ENCODE results near the gene PPDPF.

The PPDPF gene

DNA sequence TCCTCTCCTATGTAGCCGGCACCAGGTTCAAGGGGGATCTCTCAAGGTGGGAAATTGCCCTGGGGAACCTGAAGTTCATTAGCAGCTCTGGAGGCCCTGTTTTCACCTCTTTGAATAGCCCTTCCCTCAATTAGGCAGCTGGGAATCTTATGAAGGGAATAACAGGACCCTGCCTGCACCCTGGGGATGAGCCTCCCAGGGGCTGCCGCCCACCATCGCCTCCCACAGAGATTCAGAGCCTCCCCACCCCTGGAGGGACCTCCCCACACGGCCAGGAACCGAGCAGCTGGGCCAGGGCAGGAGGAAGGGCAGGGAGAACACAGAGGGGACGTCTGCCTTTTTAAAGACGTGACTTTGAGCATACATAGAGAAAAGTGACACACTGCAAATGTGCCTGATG, 17.0 kb upstream of the PPDPF start:
- TF ChIP-seq GABPA (IDR thresholded peaks at IDR 0.05; ENCODE audit: low read depth) (no peak), SPI1 (IDR thresholded peaks at IDR 0.05; ENCODE audit: borderline replicate concordance, low read depth) (no peak), POLR2AphosphoS5 (IDR thresholded peaks at IDR 0.05; ENCODE audit: low read depth) (no peak)
- peaks cover 9% of the 10 kb centered on the region for H3K27me3 ChIP-seq (ENCODE audit: insufficient read depth, poor library complexity, severe bottlenecking)
- no peak overlapping the region for H3K4me3 ChIP-seq (replicated peaks; ENCODE audit: insufficient read depth, low read length)
- DNase-seq (ENCODE audit: low read depth in 1 of 2, low spot score in 1 of 2): no peak
- H3K27ac ChIP-seq (replicated peaks): no peak overlapping the region

DNA sequence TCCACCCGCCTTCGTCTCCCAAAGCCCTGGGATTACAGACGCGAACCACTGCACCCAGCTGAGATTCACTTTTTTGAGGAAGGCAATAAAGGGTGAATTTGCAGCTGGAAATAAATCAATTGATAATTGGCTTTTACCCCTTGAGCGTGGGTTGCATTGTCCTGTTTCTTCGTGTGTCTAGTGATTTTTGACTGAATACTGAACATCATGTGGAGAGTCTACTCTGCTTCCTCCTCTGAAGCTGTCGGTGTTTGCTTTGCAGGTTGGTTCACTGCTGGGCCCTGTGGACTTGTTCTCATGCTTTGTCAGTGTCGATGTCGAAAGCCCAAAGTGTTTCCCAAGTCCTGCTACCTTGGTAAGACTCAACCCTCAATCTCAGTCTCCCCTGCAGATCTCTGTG, 15.9 kb upstream of the PPDPF start:
- Histone ChIP-seq H3K27me3 (ENCODE audit: insufficient read depth, poor library complexity, severe bottlenecking) (peaks cover 4% of the 10 kb centered on the region), H3K27ac (replicated peaks) (no peak overlapping the region), H3K4me3 (replicated peaks; ENCODE audit: insufficient read depth, low read length) (no peak overlapping the region)
- TF ChIP-seq, protein P1, sequence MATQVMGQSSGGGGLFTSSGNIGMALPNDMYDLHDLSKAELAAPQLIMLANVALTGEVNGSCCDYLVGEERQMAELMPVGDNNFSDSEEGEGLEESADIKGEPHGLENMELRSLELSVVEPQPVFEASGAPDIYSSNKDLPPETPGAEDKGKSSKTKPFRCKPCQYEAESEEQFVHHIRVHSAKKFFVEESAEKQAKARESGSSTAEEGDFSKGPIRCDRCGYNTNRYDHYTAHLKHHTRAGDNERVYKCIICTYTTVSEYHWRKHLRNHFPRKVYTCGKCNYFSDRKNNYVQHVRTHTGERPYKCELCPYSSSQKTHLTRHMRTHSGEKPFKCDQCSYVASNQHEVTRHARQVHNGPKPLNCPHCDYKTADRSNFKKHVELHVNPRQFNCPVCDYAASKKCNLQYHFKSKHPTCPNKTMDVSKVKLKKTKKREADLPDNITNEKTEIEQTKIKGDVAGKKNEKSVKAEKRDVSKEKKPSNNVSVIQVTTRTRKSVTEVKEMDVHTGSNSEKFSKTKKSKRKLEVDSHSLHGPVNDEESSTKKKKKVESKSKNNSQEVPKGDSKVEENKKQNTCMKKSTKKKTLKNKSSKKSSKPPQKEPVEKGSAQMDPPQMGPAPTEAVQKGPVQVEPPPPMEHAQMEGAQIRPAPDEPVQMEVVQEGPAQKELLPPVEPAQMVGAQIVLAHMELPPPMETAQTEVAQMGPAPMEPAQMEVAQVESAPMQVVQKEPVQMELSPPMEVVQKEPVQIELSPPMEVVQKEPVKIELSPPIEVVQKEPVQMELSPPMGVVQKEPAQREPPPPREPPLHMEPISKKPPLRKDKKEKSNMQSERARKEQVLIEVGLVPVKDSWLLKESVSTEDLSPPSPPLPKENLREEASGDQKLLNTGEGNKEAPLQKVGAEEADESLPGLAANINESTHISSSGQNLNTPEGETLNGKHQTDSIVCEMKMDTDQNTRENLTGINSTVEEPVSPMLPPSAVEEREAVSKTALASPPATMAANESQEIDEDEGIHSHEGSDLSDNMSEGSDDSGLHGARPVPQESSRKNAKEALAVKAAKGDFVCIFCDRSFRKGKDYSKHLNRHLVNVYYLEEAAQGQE (IDR thresholded peaks at IDR 0.05; ENCODE audit: insufficient replicate concordance, low read depth): no peak
- TF ChIP-seq POLR2AphosphoS5 (IDR thresholded peaks at IDR 0.05; ENCODE audit: low read depth): no peak
- TF ChIP-seq, protein P2, sequence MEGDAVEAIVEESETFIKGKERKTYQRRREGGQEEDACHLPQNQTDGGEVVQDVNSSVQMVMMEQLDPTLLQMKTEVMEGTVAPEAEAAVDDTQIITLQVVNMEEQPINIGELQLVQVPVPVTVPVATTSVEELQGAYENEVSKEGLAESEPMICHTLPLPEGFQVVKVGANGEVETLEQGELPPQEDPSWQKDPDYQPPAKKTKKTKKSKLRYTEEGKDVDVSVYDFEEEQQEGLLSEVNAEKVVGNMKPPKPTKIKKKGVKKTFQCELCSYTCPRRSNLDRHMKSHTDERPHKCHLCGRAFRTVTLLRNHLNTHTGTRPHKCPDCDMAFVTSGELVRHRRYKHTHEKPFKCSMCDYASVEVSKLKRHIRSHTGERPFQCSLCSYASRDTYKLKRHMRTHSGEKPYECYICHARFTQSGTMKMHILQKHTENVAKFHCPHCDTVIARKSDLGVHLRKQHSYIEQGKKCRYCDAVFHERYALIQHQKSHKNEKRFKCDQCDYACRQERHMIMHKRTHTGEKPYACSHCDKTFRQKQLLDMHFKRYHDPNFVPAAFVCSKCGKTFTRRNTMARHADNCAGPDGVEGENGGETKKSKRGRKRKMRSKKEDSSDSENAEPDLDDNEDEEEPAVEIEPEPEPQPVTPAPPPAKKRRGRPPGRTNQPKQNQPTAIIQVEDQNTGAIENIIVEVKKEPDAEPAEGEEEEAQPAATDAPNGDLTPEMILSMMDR (IDR thresholded peaks at IDR 0.05; ENCODE audit: insufficient read depth, low read length): no peak
- TF ChIP-seq GABPA (IDR thresholded peaks at IDR 0.05; ENCODE audit: low read depth): no peak
- TF ChIP-seq SPI1 (IDR thresholded peaks at IDR 0.05; ENCODE audit: borderline replicate concordance, low read depth): no peak
- no peak for DNase-seq (ENCODE audit: low read depth in 1 of 2, low spot score in 1 of 2)

DNA sequence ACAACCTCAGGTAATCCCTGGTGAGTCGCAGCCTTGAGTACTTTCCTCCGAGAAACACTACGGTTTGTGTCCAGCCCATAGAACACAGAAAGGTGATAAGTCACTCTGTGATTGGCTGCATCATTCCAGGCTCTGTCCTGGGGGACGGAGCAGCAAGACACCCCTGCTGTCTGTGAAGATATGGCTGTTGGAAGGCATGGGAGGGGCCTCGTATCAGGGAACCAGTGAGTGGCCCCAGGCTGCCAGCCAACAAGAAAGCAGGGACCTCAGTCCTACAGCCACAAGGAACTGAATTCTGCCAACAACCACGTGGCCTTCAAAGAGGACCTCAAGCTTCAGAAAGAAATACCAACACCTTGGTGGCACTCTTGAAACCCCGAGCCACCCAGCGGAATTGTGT, 15.3 kb upstream of the PPDPF start:
- H3K27me3 ChIP-seq (ENCODE audit: insufficient read depth, poor library complexity, severe bottlenecking): no peaks in the 10 kb centered on the region
- no peak overlapping the region for H3K27ac ChIP-seq (replicated peaks)
- no peak for DNase-seq (ENCODE audit: low read depth in 1 of 2, low spot score in 1 of 2)

DNA sequence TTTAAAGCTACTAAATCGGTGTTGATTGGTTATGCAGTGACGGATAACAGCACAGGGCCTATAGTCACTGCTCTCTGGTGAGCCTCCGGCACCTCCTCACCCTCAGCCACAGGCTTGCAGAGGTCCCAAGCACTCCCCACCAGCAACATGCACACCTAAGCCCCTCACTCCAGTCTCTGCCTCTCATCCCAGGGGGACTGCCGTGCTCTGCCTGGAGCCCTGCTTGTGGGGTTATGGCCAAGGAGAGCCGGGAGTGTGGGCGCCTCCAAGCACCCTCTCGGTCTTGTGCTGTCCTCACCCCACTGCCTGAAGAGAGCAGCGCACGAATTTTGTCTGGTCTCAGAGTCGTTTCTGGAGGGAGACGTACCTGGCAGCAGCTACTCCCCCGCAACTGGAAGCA, 14.8 kb upstream of the PPDPF start:
- TF ChIP-seq POLR2AphosphoS5 (IDR thresholded peaks at IDR 0.05; ENCODE audit: low read depth) (no peak), SPI1 (IDR thresholded peaks at IDR 0.05; ENCODE audit: borderline replicate concordance, low read depth) (no peak), GABPA (IDR thresholded peaks at IDR 0.05; ENCODE audit: low read depth) (no peak)
- TF ChIP-seq, protein P2 (IDR thresholded peaks at IDR 0.05; ENCODE audit: insufficient read depth, low read length): no peak
- TF ChIP-seq, protein P1 (IDR thresholded peaks at IDR 0.05; ENCODE audit: insufficient replicate concordance, low read depth): no peak

More for the DNA sequence above, 15.3 kb upstream of the PPDPF start:
- TF ChIP-seq, protein P2 (IDR thresholded peaks at IDR 0.05; ENCODE audit: insufficient read depth, low read length): no peak
- no peak for TF ChIP-seq GABPA (IDR thresholded peaks at IDR 0.05; ENCODE audit: low read depth)
- no peak for TF ChIP-seq SPI1 (IDR thresholded peaks at IDR 0.05; ENCODE audit: borderline replicate concordance, low read depth)
- TF ChIP-seq, protein P1 (IDR thresholded peaks at IDR 0.05; ENCODE audit: insufficient replicate concordance, low read depth): no peak
- TF ChIP-seq POLR2AphosphoS5 (IDR thresholded peaks at IDR 0.05; ENCODE audit: low read depth): no peak
- H3K4me3 ChIP-seq (replicated peaks; ENCODE audit: insufficient read depth, low read length): no peak overlapping the region

More for the DNA sequence above, 14.8 kb upstream of the PPDPF start:
- H3K4me3 ChIP-seq (replicated peaks; ENCODE audit: insufficient read depth, low read length): no peak overlapping the region
- no peak for DNase-seq (ENCODE audit: low read depth in 1 of 2, low spot score in 1 of 2)
- H3K27ac ChIP-seq (replicated peaks): no peak overlapping the region
- no peaks in the 10 kb centered on the region for H3K27me3 ChIP-seq (ENCODE audit: insufficient read depth, poor library complexity, severe bottlenecking)

Measured in HL-60 (cell line).